Panc1 (cell line): ENCODE measurements around the gene RASGRF2.

Experiments
- TCF7L2 ChIP-seq: IDR thresholded peaks from 2 replicates; pipeline ENCODE4 v1.6.1; 2011; ENCODE audit warnings: mild to moderate bottlenecking, low read depth, low read length, inconsistent platforms
- TF ChIP-seq, protein P1 (sequence below): fragments of 450-650 bp; IDR thresholded peaks from 2 replicates; pipeline ENCODE4 v1.5.1; 2017; ENCODE audit warnings: mild to moderate bottlenecking
- TF ChIP-seq, protein P2 (sequence below), 2 experiments: IDR thresholded peaks; 2 replicates each; pipeline ENCODE4 v1.6.1; 2011 to 2012; ENCODE audit warnings: low read depth in 2 of 2, control low read depth in 1 of 2, low read length in 1 of 2, mild to moderate bottlenecking in 1 of 2, moderate library complexity in 1 of 2; ENCODE audit not compliant: insufficient read depth in 1 of 2

DNA sequence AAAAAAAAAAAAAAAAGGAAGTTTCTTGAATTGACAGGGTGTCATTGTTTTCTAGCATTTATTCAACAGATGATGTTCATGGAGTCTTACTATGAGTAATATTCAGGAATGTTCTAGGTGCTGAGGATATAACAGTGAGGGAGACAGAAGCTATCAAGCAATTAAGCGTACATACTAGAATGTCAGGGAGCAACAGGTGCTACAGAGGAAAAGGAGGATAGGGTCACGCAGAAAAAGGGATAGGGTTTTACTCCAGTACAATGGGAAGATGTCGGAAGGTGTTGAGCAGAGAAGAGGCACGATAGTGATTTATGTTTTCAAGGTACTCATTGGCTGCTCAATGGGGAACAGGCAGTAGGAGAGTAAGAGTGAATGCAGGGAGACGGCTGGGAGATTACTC, 6.6 kb upstream of the RASGRF2 start:
- TF ChIP-seq, protein P1, sequence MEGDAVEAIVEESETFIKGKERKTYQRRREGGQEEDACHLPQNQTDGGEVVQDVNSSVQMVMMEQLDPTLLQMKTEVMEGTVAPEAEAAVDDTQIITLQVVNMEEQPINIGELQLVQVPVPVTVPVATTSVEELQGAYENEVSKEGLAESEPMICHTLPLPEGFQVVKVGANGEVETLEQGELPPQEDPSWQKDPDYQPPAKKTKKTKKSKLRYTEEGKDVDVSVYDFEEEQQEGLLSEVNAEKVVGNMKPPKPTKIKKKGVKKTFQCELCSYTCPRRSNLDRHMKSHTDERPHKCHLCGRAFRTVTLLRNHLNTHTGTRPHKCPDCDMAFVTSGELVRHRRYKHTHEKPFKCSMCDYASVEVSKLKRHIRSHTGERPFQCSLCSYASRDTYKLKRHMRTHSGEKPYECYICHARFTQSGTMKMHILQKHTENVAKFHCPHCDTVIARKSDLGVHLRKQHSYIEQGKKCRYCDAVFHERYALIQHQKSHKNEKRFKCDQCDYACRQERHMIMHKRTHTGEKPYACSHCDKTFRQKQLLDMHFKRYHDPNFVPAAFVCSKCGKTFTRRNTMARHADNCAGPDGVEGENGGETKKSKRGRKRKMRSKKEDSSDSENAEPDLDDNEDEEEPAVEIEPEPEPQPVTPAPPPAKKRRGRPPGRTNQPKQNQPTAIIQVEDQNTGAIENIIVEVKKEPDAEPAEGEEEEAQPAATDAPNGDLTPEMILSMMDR: no peak
- TF ChIP-seq, protein P2, sequence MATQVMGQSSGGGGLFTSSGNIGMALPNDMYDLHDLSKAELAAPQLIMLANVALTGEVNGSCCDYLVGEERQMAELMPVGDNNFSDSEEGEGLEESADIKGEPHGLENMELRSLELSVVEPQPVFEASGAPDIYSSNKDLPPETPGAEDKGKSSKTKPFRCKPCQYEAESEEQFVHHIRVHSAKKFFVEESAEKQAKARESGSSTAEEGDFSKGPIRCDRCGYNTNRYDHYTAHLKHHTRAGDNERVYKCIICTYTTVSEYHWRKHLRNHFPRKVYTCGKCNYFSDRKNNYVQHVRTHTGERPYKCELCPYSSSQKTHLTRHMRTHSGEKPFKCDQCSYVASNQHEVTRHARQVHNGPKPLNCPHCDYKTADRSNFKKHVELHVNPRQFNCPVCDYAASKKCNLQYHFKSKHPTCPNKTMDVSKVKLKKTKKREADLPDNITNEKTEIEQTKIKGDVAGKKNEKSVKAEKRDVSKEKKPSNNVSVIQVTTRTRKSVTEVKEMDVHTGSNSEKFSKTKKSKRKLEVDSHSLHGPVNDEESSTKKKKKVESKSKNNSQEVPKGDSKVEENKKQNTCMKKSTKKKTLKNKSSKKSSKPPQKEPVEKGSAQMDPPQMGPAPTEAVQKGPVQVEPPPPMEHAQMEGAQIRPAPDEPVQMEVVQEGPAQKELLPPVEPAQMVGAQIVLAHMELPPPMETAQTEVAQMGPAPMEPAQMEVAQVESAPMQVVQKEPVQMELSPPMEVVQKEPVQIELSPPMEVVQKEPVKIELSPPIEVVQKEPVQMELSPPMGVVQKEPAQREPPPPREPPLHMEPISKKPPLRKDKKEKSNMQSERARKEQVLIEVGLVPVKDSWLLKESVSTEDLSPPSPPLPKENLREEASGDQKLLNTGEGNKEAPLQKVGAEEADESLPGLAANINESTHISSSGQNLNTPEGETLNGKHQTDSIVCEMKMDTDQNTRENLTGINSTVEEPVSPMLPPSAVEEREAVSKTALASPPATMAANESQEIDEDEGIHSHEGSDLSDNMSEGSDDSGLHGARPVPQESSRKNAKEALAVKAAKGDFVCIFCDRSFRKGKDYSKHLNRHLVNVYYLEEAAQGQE (IDR thresholded peaks at IDR 0.05; ENCODE audit: insufficient read depth in 1 of 2, low read depth in 2 of 2, low read length in 1 of 2): no peak
- TF ChIP-seq TCF7L2: no peak
